IMR-90 (cell line): ENCODE measurements around the gene CRISPLD2. TPM values are rescaled to one million over a fixed set of nuclear protein-coding genes. Genes with fewer than 3 reads are reported as not detected.

Experiments used
- ATAC-seq: fragments of 200-7000 bp; cut with Tn5 transposase; 2 replicates; pipeline ENCODE4 v1.9.1; 2020; ENCODE audit warnings: low read depth, mild to moderate bottlenecking, moderate library complexity
- BruUV-seq: library from RNA; stranded (reverse); fragments of 400-500 nt; replicated peaks from 2 replicates; lab custom pipeline; 2021; lab: Mats Ljungman, UMichigan
- CTCF ChIA-PET: fragments of 300-600 bp; formaldehyde crosslinking; extraction: SDS; loops from one replicate; lab custom pipeline; 2021; ENCODE audit warnings: antibody characterized with exemption; lab: Yijun Ruan, JAX
- POLR2A ChIA-PET: fragments of 300-600 bp; sonication (Branson Sonifier 250); formaldehyde crosslinking; loops from one replicate; lab custom pipeline; 2022; ENCODE audit warnings: antibody characterized with exemption; ENCODE audit not compliant: unreplicated experiment; lab: Charles Lee
- DNase-seq: peaks from one replicate; pipeline ENCODE4 v3.0.0; 2013
- H2AFZ ChIP-seq: replicated peaks from 2 replicates; pipeline ENCODE3; 2013; ENCODE audit warnings: low read length, mild to moderate bottlenecking; ENCODE audit not compliant: poor library complexity
- H2AK5ac ChIP-seq: 2 replicates; pipeline ENCODE4 v1.6.1; 2013; ENCODE audit warnings: low read depth, low read length, inconsistent platforms
- H2AK9ac ChIP-seq: replicated peaks from 2 replicates; pipeline ENCODE3; 2013; ENCODE audit warnings: mild to moderate bottlenecking, low read depth, low read length, moderate library complexity; ENCODE audit not compliant: poor library complexity
- H2BK120ac ChIP-seq: 2 replicates; pipeline ENCODE4 v1.6.1; 2013; ENCODE audit warnings: low read depth, low read length, inconsistent platforms
- H2BK15ac ChIP-seq: 3 replicates; pipeline ENCODE4 v1.6.1; 2013; ENCODE audit warnings: low read depth, low read length, inconsistent platforms
- H2BK20ac ChIP-seq: 2 replicates; pipeline ENCODE4 v1.6.1; 2013; ENCODE audit warnings: low read depth, mild to moderate bottlenecking, inconsistent platforms, low read length, moderate library complexity
- H2BK5ac ChIP-seq: 2 replicates; pipeline ENCODE4 v1.6.1; 2013; ENCODE audit warnings: mild to moderate bottlenecking, low read depth, low read length, inconsistent platforms; ENCODE audit not compliant: poor library complexity, severe bottlenecking
- H3K14ac ChIP-seq: replicated peaks from 2 replicates; pipeline ENCODE4 v1.6.1; 2013; ENCODE audit warnings: low read depth, low read length, inconsistent platforms
- H3K18ac ChIP-seq: 2 replicates; pipeline ENCODE4 v1.6.1; 2013; ENCODE audit warnings: low read depth, low read length, control low read depth
- H3K23ac ChIP-seq: 2 replicates; pipeline ENCODE4 v1.6.1; 2013; ENCODE audit warnings: low read depth, low read length, inconsistent platforms
- H3K27ac ChIP-seq: 2 replicates; pipeline ENCODE4 v1.5.1; 2013; ENCODE audit warnings: mild to moderate bottlenecking, control low read depth, low read length; ENCODE audit not compliant: insufficient read depth
- H3K27me3 ChIP-seq: 2 replicates; pipeline ENCODE4 v1.6.1; 2013; ENCODE audit warnings: low read length; ENCODE audit not compliant: control insufficient read depth, insufficient read depth
- H3K36me3 ChIP-seq: 2 replicates; pipeline ENCODE4 v1.6.1; 2013; ENCODE audit warnings: low read length, mixed read lengths; ENCODE audit not compliant: control insufficient read depth, insufficient read depth
- H3K4ac ChIP-seq: 2 replicates; pipeline ENCODE4 v1.6.1; 2013; ENCODE audit warnings: low read depth, low read length, inconsistent platforms
- H3K4me1 ChIP-seq: 2 replicates; pipeline ENCODE4 v1.6.1; 2013; ENCODE audit warnings: low read length, mixed read lengths; ENCODE audit not compliant: control insufficient read depth, insufficient read depth
- H3K4me2 ChIP-seq: 2 replicates; pipeline ENCODE4 v1.6.1; 2013; ENCODE audit warnings: low read depth, mild to moderate bottlenecking, control low read depth, low read length, moderate library complexity
- H3K4me3 ChIP-seq: 2 replicates; pipeline ENCODE4 v1.5.1; 2013; ENCODE audit warnings: low read depth, mild to moderate bottlenecking, control low read depth, low read length, moderate library complexity; ENCODE audit not compliant: insufficient read depth
- H3K56ac ChIP-seq: 2 replicates; pipeline ENCODE4 v1.6.1; 2013; ENCODE audit warnings: low read length, inconsistent platforms; ENCODE audit not compliant: insufficient read depth; ENCODE audit errors: extremely low read depth
- H3K79me1 ChIP-seq, 2 experiments: 2 replicates each; pipeline ENCODE4 v1.6.1; 2013; ENCODE audit warnings: low read length in 2 of 2, inconsistent platforms in 1 of 2, low read depth in 1 of 2
- H3K9ac ChIP-seq: 2 replicates; pipeline ENCODE4 v1.6.1; 2013; ENCODE audit warnings: low read depth, low read length, control low read depth
- H3K9me1 ChIP-seq: 2 replicates; pipeline ENCODE4 v1.6.1; 2013; ENCODE audit warnings: low read length, inconsistent platforms; ENCODE audit not compliant: insufficient read depth
- H3K9me3 ChIP-seq: 2 replicates; pipeline ENCODE4 v1.6.1; 2013; ENCODE audit warnings: low read length; ENCODE audit not compliant: control insufficient read depth, insufficient read depth
- H4K20me1 ChIP-seq: 2 replicates; pipeline ENCODE4 v1.6.1; 2013; ENCODE audit warnings: low read length, inconsistent platforms; ENCODE audit not compliant: insufficient read depth
- H4K5ac ChIP-seq: 2 replicates; pipeline ENCODE4 v1.6.1; 2013; ENCODE audit warnings: mild to moderate bottlenecking, low read depth, low read length, control low read depth
- H4K8ac ChIP-seq, 2 experiments: 2 replicates each; pipeline ENCODE4 v1.6.1; 2013; ENCODE audit warnings: low read depth in 2 of 2, low read length in 2 of 2, control low read depth in 1 of 2, inconsistent platforms in 1 of 2
- H4K91ac ChIP-seq: 2 replicates; pipeline ENCODE4 v1.6.1; 2013; ENCODE audit warnings: low read depth, low read length, inconsistent platforms; ENCODE audit not compliant: insufficient read depth
- CEBPB ChIP-seq: IDR thresholded peaks from 2 replicates; pipeline ENCODE4 v1.6.1; 2012; ENCODE audit warnings: low read depth, low read length, improper control_type of control experiment
- FOS ChIP-seq: fragments of 150-350 bp; IDR thresholded peaks from 2 replicates; pipeline ENCODE4 v1.6.1; 2016; ENCODE audit warnings: low read depth, low read length
- MAFK ChIP-seq: IDR thresholded peaks from 2 replicates; pipeline ENCODE4 v1.6.1; 2012; ENCODE audit warnings: low read depth, low read length, improper control_type of control experiment
- MXI1 ChIP-seq: IDR thresholded peaks from 2 replicates; pipeline ENCODE4 v1.6.1; 2012; ENCODE audit warnings: low read depth, mild to moderate bottlenecking, low read length, moderate library complexity, borderline replicate concordance
- POLR2A ChIP-seq: IDR thresholded peaks from 2 replicates; pipeline ENCODE4 v1.6.1; 2012; ENCODE audit warnings: mild to moderate bottlenecking, low read depth, low read length
- RAD21 ChIP-seq: IDR thresholded peaks from 2 replicates; pipeline ENCODE4 v1.6.1; 2012; ENCODE audit warnings: low read length, improper control_type of control experiment
- RCOR1 ChIP-seq: IDR thresholded peaks from 2 replicates; pipeline ENCODE4 v1.6.1; 2012; ENCODE audit warnings: mild to moderate bottlenecking, low read length, improper control_type of control experiment; ENCODE audit not compliant: insufficient replicate concordance
- SMC3 ChIP-seq: fragments of 150-350 bp; IDR thresholded peaks from 2 replicates; pipeline ENCODE4 v1.6.1; 2016; ENCODE audit warnings: low read depth, mild to moderate bottlenecking, antibody characterized with exemption, low read length, moderate library complexity
- WGBS, 2 experiments: methylation state at CpG; one replicate each; pipeline versions ENCODE4 v1.1.5 to v1.1.7; 2013; ENCODE audit warnings: missing lambda C conversion rate in 2 of 2; ENCODE audit not compliant: insufficient read length in 1 of 2; ENCODE audit errors: extremely low coverage in 2 of 2; 5-methylcytosine and 5-hydroxymethylcytosine counted together
- dilution Hi-C: fragments of 300-500 bp; cut with HindIII; formaldehyde crosslinking; loops from one replicate; pipeline ENCODE4 v1.14.3; 2018; ENCODE audit warnings: low sequenced_read_pairs; ENCODE audit not compliant: unreplicated experiment
- in situ Hi-C: fragments of 300-500 bp; cut with MboI; formaldehyde crosslinking; loops from 3 replicates; pipeline ENCODE4 v1.14.3; 2019; ENCODE audit warnings: low sequenced_read_pairs, inconsistent platforms, mixed read lengths
- intact Hi-C: fragments of 100-400 bp; cut with micrococcal nuclease; formaldehyde crosslinking; loops from 2 replicates; pipeline ENCODE4 v1.10.0; 2022
- polyA plus RNA-seq, 3 experiments: library from polyadenylated mRNA; depleted of rRNA; stranded (reverse); fragments of >200 nt; gene quantifications; 2 replicates each; pipeline ENCODE4 v1.2.3, GENCODE V29; 2012; ENCODE audit warnings: low replicate concordance in 1 of 3
- total RNA-seq: library from RNA; depleted of rRNA; stranded (reverse); fragments of >200 nt; gene quantifications from 2 replicates; pipeline ENCODE4 v1.2.3, GENCODE V29; 2012
- TF ChIP-seq, protein P1 (sequence below): fragments of 150-350 bp; IDR thresholded peaks from 2 replicates; pipeline ENCODE4 v1.6.1; 2017; ENCODE audit warnings: mild to moderate bottlenecking, antibody characterized with exemption, low read length, low read depth

The CRISPLD2 gene
- total and polyA plus RNA-seq, 2 of the 4 experiments (the other 2 are of a cell fraction), result 23.1 to 37.5 TPM

DNA sequence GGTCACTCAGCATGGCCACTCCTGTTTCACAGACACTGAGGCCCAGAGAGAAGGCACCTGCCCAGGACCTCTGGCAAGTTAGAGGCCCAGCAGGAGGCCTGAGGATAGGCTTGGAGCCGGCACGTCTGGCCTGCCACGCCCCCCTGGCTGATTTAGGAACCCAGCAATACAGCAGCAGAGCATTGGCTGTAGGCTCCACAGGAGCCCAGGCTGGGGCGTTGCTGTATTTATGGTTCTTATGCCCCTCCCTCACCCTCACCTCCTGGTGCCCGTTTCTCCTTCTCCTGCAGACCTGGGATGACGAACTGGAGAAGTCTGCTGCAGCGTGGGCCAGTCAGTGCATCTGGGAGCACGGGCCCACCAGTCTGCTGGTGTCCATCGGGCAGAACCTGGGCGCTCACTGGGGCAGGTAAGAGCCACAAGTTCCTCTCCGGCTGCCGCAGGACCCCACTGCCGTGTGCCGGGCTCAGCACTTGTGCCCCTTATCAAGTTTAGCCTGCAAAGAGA is 25.8 kb downstream of the CRISPLD2 start:
- H2BK20ac ChIP-seq, result no peak overlapping the region; the same call in 1 of the 2 replicates
- H2AFZ ChIP-seq, result peak overlapping the region; percentile 10
- ChIA-PET CTCF (no interaction called here), POLR2A (no interaction called here)
- peak overlapping the region; percentile 65 for H2AK9ac ChIP-seq
- no peak overlapping the region for H3K4me2 ChIP-seq
- H4K91ac ChIP-seq, result no peak overlapping the region
- peaks cover 3% of the 10 kb centered on the region; the same call in 1 of the 2 replicates for H3K9me1 ChIP-seq
- in situ Hi-C loops (no loop called here), intact Hi-C loops (no loop called here), dilution Hi-C loops (no loop called here)
- no peak overlapping the region; the same call in 1 of the 2 replicates for H2AK5ac ChIP-seq
- no peak for ATAC-seq
- H2BK15ac ChIP-seq, result no peak overlapping the region
- DNase-seq, result no peak
- BruUV-seq, result no TSS peak
- no peak overlapping the region for H4K8ac ChIP-seq
- no peak overlapping the region; the same call in 1 of the 2 replicates for H3K56ac ChIP-seq
- H3K9me3 ChIP-seq, result peaks cover 3% of the 10 kb centered on the region
- H3K9ac ChIP-seq, result no peak overlapping the region
- H3K18ac ChIP-seq, result no peak overlapping the region
- H4K5ac ChIP-seq, result no peak overlapping the region
- no peak overlapping the region for H3K27ac ChIP-seq
- H3K4me1 ChIP-seq, result peaks cover 7% of the 10 kb centered on the region; the same call in 1 of the 2 replicates
- H3K36me3 ChIP-seq, result peaks cover 60% of the 10 kb centered on the region
- H4K20me1 ChIP-seq, result peaks cover 3% of the 10 kb centered on the region; the same call in 1 of the 2 replicates
- H3K4ac ChIP-seq, result peak overlapping the region; percentile 10; the same call in 1 of the 2 replicates
- H2BK120ac ChIP-seq, result no peak overlapping the region
- H3K4me3 ChIP-seq, result no peak overlapping the region
- 98% methylated on average over 8 of the region's 14 CpGs; no CpG with 5 or more reads in 1 of the 2 experiments for WGBS, 2 experiments
- H3K27me3 ChIP-seq, result no peaks in the 10 kb centered on the region
- H3K14ac ChIP-seq, result no peak overlapping the region
- TF ChIP-seq POLR2A, result no peak
- no peak for TF ChIP-seq FOS
- TF ChIP-seq MXI1, result no peak
- TF ChIP-seq RCOR1, result no peak
- TF ChIP-seq, protein P1, sequence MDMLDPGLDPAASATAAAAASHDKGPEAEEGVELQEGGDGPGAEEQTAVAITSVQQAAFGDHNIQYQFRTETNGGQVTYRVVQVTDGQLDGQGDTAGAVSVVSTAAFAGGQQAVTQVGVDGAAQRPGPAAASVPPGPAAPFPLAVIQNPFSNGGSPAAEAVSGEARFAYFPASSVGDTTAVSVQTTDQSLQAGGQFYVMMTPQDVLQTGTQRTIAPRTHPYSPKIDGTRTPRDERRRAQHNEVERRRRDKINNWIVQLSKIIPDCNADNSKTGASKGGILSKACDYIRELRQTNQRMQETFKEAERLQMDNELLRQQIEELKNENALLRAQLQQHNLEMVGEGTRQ, result no peak
- TF ChIP-seq RAD21, result no peak
- no peak for TF ChIP-seq CEBPB
- no peak for TF ChIP-seq SMC3
- TF ChIP-seq MAFK, result no peak
- H2BK5ac ChIP-seq, result no peak overlapping the region
- peaks cover 7 to 26% of the 10 kb centered on the region in 2 experiments; a peak in 3 of 4 replicates for H3K79me1 ChIP-seq
- no peak overlapping the region for H3K23ac ChIP-seq
